T-cell (primary cell): Measurements from ENCODE around the gene INHA. TPM values are rescaled to one million over a fixed set of nuclear protein-coding genes. Genes with fewer than 3 reads are reported as not detected.

ENCODE experiments used
- ATAC-seq, 4 experiments: fragments of 200-7000 bp in 3 of 4; fragments of 150-1000 bp in 1 of 4; cut with Tn5 transposase; replicated peaks in 1 of 4; 1 replicate in 3 of 4; 2 replicates in 1 of 4; pipeline ENCODE4 v1.10.0; 2021; ENCODE audit warnings: moderate library complexity in 3 of 4, mild to moderate bottlenecking in 2 of 4, moderate number of reproducible peaks in 1 of 4
- CTCF ChIA-PET, 2 donors: fragments of 300-600 bp; sonication (Branson Sonifier 250); formaldehyde crosslinking; loops; one replicate each; lab custom pipeline; 2022; ENCODE audit warnings: antibody characterized with exemption in 2 of 2; lab: Charles Lee
- POLR2A ChIA-PET, 2 donors: fragments of 300-600 bp; sonication (Branson Sonifier 250); formaldehyde crosslinking; loops; one replicate each; lab custom pipeline; 2022; ENCODE audit warnings: antibody characterized with exemption in 2 of 2; lab: Charles Lee
- DNase-seq, 35 experiments: peaks; one replicate each; pipeline versions ENCODE4 v3.0.0 to v3.0.0-alpha.2; 2013 to 2023
- H3K27ac ChIP-seq: one replicate; pipeline ENCODE4 v1.5.1; 2013; ENCODE audit warnings: low read length
- H3K27me3 ChIP-seq, 2 experiments: replicated peaks in 1 of 2; 1 replicate in 1 of 2; 2 replicates in 1 of 2; pipeline versions ENCODE4 v1.6.1 to v1.7.0; 2013; ENCODE audit warnings: low read length in 1 of 2, mixed read lengths in 1 of 2; ENCODE audit not compliant: control insufficient read depth in 2 of 2, insufficient read depth in 2 of 2; ENCODE audit errors: extremely low read depth in 1 of 2
- H3K36me3 ChIP-seq, 2 donors: 1 replicate in 1 of 2; 2 replicates in 1 of 2; pipeline versions ENCODE4 v1.6.1 to v1.7.0; 2013; ENCODE audit warnings: low read length in 1 of 2; ENCODE audit not compliant: control insufficient read depth in 2 of 2, insufficient read depth in 1 of 2; ENCODE audit errors: extremely low read depth in 1 of 2
- H3K4me1 ChIP-seq, 2 experiments: 1 replicate in 1 of 2; 2 replicates in 1 of 2; pipeline versions ENCODE4 v1.6.1 to v1.7.0; 2013; ENCODE audit warnings: low read length in 2 of 2, mixed read lengths in 1 of 2; ENCODE audit not compliant: insufficient read depth in 2 of 2, control insufficient read depth in 1 of 2; ENCODE audit errors: extremely low read depth in 1 of 2
- H3K4me3 ChIP-seq, 2 donors: 1 replicate in 1 of 2; 2 replicates in 1 of 2; pipeline versions ENCODE4 v1.5.1 to v1.7.0; 2013; ENCODE audit warnings: mild to moderate bottlenecking in 2 of 2, low read length in 1 of 2, moderate library complexity in 1 of 2; ENCODE audit not compliant: control insufficient read depth in 1 of 2; ENCODE audit errors: extremely low read depth in 1 of 2
- H3K9me3 ChIP-seq: 2 replicates; pipeline ENCODE4 v1.7.0; 2013
- H3K27ac Mint-ChIP-seq, 2 donors: one replicate each; pipeline ENCODE4 v1.8.0; 2020 to 2021; ENCODE audit warnings: mild to moderate bottlenecking in 2 of 2, mixed read lengths in 2 of 2
- H3K27me3 Mint-ChIP-seq, 2 donors: one replicate each; pipeline ENCODE4 v1.8.0; 2021 to 2022; ENCODE audit warnings: mixed read lengths in 2 of 2
- H3K36me3 Mint-ChIP-seq: one replicate; pipeline ENCODE4 v1.8.0; 2021; ENCODE audit warnings: mixed read lengths
- H3K4me1 Mint-ChIP-seq, 3 donors: one replicate each; pipeline ENCODE4 v1.8.0; 2020 to 2022; ENCODE audit warnings: mixed read lengths in 3 of 3, mild to moderate bottlenecking in 1 of 3
- H3K4me3 Mint-ChIP-seq, 3 donors: one replicate each; pipeline ENCODE4 v1.8.0; 2020 to 2022; ENCODE audit warnings: mild to moderate bottlenecking in 3 of 3, mixed read lengths in 3 of 3, moderate library complexity in 3 of 3
- H3K9me3 Mint-ChIP-seq, 3 donors: one replicate each; pipeline ENCODE4 v1.8.0; 2020 to 2022; ENCODE audit warnings: mixed read lengths in 3 of 3
- WGBS: methylation state at CpG from one replicate; pipeline ENCODE4 v1.1.5; 2013; ENCODE audit warnings: missing lambda C conversion rate; ENCODE audit not compliant: insufficient coverage; 5-methylcytosine and 5-hydroxymethylcytosine counted together
- total RNA-seq, 35 experiments: library from RNA in 6 of 35; stranded (reverse) in 6 of 35; fragments of 120-200 nt in 1 of 35; gene quantifications; one replicate each; pipeline versions ENCODE4 v1.2.1 to v1.2.4 and lab custom pipeline; 2013 to 2026

The INHA gene
- total RNA-seq, 5 donors from 2014 or later (not counting 1 experiment from before 2014, with no cell fraction given) = 0.16 TPM; not detected in 4

- Histone ChIP-seq H3K4me1 (peaks cover 2 to 12% of the 10 kb centered on the region in 2 experiments), H3K9me3 (no peaks in the 10 kb centered on the region), H3K27ac (no peak overlapping the region), H3K4me3 (no peak overlapping the region), H3K27me3 (no peaks in the 10 kb centered on the region), H3K36me3 (peaks cover 16 to 58% of the 10 kb centered on the region in 2 donors)
- ChIA-PET CTCF (interaction anchor here in 1 of 2 donors (0.5 to 1.0 kb wide), 2 partner anchors 9 to 51 kb away, joined by 4 to 5 read pairs; no protein-coding TSS in a partner anchor), POLR2A (no interaction called here)
- ATAC-seq = no peak
- H3K4me3 Mint-ChIP-seq = no peak overlapping the region
- H3K9me3 Mint-ChIP-seq = no peaks in the 10 kb centered on the region
- H3K4me1 Mint-ChIP-seq = peaks cover 11 to 13% (median 13%) of the 10 kb centered on the region in 3 donors
- no peaks in the 10 kb centered on the region for H3K27me3 Mint-ChIP-seq
- no peak overlapping the region for H3K27ac Mint-ChIP-seq
- WGBS = 96% methylated on average over 6 of the region's 9 CpGs
- DNase-seq = no peak
- peaks cover 60% of the 10 kb centered on the region for H3K36me3 Mint-ChIP-seq
Measured at GRCh38 chr2:219611306-219611705, 39.2 kb downstream of the INHA start.

DNA sequence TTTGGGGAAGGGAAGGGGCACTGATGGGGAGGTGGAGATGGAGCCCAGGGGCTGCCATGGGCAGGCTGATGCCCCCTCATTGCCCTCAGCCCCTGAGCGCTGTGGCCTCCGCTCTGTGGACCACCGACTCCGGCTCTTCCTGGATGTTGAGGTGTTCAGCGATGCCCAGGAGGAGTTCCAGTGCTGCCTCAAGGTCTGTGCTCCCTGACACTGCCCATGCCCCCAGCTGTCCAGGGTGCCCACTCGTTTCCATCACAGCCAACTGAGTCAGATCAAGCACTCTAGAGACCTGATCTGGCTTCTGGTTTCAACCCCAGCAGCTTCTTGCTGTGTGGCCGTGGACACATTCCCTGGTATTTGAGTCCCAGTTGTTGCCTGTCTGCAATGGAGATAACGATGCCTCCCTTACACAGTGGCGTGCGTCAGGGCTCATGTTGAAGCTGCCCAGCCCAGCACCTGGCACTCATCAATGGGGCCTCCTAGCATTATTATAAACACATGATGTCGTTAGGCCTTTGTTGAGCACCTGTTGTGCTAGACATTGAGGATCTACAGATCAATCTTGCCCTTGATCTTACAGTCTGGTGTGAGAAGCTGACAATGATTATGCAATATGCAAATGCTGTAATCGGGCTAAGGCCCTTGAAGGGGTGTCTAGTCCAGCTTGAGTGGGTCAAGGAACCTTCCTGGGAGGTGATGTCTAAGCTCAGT, 39.9 kb downstream of the INHA start:
- Histone ChIP-seq H3K4me3 (no peak overlapping the region), H3K9me3 (no peaks in the 10 kb centered on the region), H3K27ac (no peak overlapping the region), H3K27me3 (no peaks in the 10 kb centered on the region), H3K36me3 (peaks cover 16 to 51% of the 10 kb centered on the region in 2 donors), H3K4me1 (peaks cover 2 to 12% of the 10 kb centered on the region in 2 experiments)
- Mint-ChIP-seq H3K4me1 (peaks cover 11 to 13% (median 13%) of the 10 kb centered on the region in 3 donors), H3K9me3 (no peaks in the 10 kb centered on the region), H3K27me3 (no peaks in the 10 kb centered on the region), H3K36me3 (peaks cover 58% of the 10 kb centered on the region), H3K4me3 (peak overlapping the region in 2 of 3 donors; percentile 5 to 58), H3K27ac (no peak overlapping the region)
- no peak for ATAC-seq
- 78% methylated on average over 11 of the region's 12 CpGs for whole genome bisulfite sequencing
- POLR2A ChIA-PET = no interaction called here
- no peak for DNase-seq
- CTCF ChIA-PET = interaction anchor here in 1 of 2 donors (1.0 kb wide), 1 partner anchor 52 kb away, joined by 4 read pairs; no protein-coding TSS in a partner anchor

DNA sequence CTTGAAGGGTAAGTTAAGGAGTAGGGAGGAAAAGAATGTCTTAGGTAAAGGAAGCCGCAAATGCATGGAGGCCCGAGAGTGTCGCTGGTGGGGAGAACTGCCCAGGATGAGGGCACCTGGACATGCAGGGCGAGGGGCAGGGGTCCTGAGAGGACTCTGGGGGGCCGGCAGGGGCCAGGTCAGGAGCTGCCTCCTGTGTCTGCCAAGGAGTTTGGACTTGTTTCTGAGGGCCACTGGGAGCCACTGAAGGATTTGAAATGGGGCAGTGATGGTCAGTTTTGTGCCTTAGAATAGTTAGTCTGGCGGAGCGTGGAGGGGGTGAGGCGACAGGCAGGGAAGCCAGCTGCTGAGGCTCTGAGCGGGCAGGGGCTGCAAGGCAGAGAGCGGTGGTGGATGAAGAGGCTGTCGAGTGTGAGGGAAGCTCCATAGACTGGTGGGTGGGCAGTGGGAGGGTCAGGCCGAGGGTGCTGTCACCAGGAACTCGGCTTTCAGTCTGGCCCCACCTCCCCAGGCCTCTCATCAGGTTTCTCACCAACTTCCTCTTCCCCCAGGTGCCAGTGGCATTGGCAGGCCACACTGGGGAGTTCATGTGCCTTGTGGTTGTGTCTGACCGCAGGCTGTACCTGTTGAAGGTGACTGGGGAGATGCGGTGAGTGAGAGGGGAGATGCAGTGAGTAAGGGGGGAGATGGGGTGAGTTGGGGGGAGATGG, 40.6 kb downstream of the INHA start:
- Histone ChIP-seq H3K36me3 (peaks cover 16 to 46% of the 10 kb centered on the region in 2 donors), H3K27ac (no peak overlapping the region), H3K9me3 (no peaks in the 10 kb centered on the region), H3K27me3 (no peaks in the 10 kb centered on the region), H3K4me1 (peaks cover 2 to 12% of the 10 kb centered on the region in 2 experiments), H3K4me3 (no peak overlapping the region)
- POLR2A ChIA-PET = interaction anchor here in 1 of 2 donors (0.5 kb wide), 1 partner anchor 15 kb away, joined by 4 read pairs; no protein-coding TSS in a partner anchor
- Mint-ChIP-seq H3K9me3 (no peaks in the 10 kb centered on the region), H3K27me3 (no peaks in the 10 kb centered on the region), H3K4me1 (peaks cover 11 to 13% (median 13%) of the 10 kb centered on the region in 3 donors), H3K4me3 (peak overlapping the region in 2 of 3 donors; percentile 5 to 58), H3K36me3 (peaks cover 52% of the 10 kb centered on the region), H3K27ac (no peak overlapping the region)
- ATAC-seq (peak in 2 of 4 experiments; percentile 59 to 82), DNase-seq (peak in 22 of 35 experiments; percentile 5 to 54 (median 24))
- 92% methylated on average over 8 of the region's 15 CpGs for WGBS
- CTCF ChIA-PET = no interaction called here

DNA sequence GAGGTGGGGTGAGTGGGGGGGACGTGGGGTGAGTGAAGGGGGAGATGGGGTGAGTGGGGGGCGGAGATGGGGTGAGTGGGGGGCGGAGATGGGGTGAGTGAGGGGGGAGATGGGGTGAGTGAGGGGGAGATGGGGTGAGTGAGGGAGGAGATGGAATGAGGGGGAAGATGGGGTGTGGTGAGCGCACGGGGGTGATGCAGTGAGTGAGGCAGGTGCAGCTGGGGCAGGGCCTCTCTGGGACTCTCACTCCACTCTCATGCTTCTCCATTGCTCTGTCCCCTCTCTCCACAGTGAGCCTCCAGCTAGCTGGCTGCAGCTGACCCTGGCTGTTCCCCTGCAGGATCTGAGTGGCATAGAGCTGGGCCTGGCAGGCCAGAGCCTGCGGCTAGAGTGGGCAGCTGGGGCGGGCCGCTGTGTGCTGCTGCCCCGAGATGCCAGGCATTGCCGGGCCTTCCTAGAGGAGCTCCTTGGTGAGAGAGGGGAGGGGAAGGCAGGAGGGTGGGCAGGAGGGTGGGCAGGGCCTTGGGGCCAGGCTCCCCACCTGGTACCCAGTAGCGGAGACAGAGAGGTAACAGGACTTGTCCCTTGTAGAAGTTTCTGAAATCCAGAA, 41.5 kb downstream of the INHA start:
- DNase-seq (no peak), ATAC-seq (no peak)
- Histone ChIP-seq H3K9me3 (no peaks in the 10 kb centered on the region), H3K36me3 (peaks cover 16 to 39% of the 10 kb centered on the region in 2 donors), H3K27ac (no peak overlapping the region), H3K4me1 (peaks cover 2 to 12% of the 10 kb centered on the region in 2 experiments), H3K27me3 (no peaks in the 10 kb centered on the region), H3K4me3 (no peak overlapping the region)
- CTCF ChIA-PET = no interaction called here
- peaks cover 11 to 13% (median 13%) of the 10 kb centered on the region in 3 donors for H3K4me1 Mint-ChIP-seq
- H3K9me3 Mint-ChIP-seq = no peaks in the 10 kb centered on the region
- POLR2A ChIA-PET = no interaction called here
- H3K27ac Mint-ChIP-seq = no peak overlapping the region
- H3K27me3 Mint-ChIP-seq = no peaks in the 10 kb centered on the region
- no peak overlapping the region for H3K4me3 Mint-ChIP-seq
- 96% methylated on average over 5 of the region's 11 CpGs for WGBS
- peaks cover 52% of the 10 kb centered on the region for H3K36me3 Mint-ChIP-seq

GRCh38 chr2:219614076-219614860, 42.2 kb downstream of the INHA start:
- Histone ChIP-seq H3K27me3 (no peaks in the 10 kb centered on the region), H3K36me3 (peaks cover 16 to 32% of the 10 kb centered on the region in 2 donors), H3K9me3 (no peaks in the 10 kb centered on the region), H3K4me3 (no peak overlapping the region), H3K4me1 (peaks cover 2 to 12% of the 10 kb centered on the region in 2 experiments), H3K27ac (no peak overlapping the region)
- peaks cover 49% of the 10 kb centered on the region for H3K36me3 Mint-ChIP-seq
- peaks cover 11 to 13% (median 13%) of the 10 kb centered on the region in 3 donors for H3K4me1 Mint-ChIP-seq
- no peak overlapping the region for H3K27ac Mint-ChIP-seq
- no peaks in the 10 kb centered on the region for H3K27me3 Mint-ChIP-seq
- no peak for ATAC-seq
- ChIA-PET POLR2A (no interaction called here), CTCF (no interaction called here)
- WGBS = 89% methylated on average over 10 of the region's 11 CpGs
- DNase-seq = no peak
- no peaks in the 10 kb centered on the region for H3K9me3 Mint-ChIP-seq
- H3K4me3 Mint-ChIP-seq = no peak overlapping the region
